HEK293 (cell line): ENCODE measurements around the gene CDC37.

ENCODE experiments used
- ATF2 ChIP-seq: fragments of 450-650 bp; formaldehyde crosslinking; IDR thresholded peaks from 2 replicates; pipeline ENCODE4 v1.5.1; 2016; ENCODE audit warnings: missing biosample characterization, missing genetic modification characterization, low read depth
- EGR2 ChIP-seq: fragments of 450-650 bp; formaldehyde crosslinking; IDR thresholded peaks from 2 replicates; pipeline ENCODE4 v1.5.1; 2016; ENCODE audit warnings: low read depth, missing biosample characterization, missing genetic modification characterization
- ELK4 ChIP-seq: IDR thresholded peaks from 2 replicates; pipeline ENCODE4 v1.6.1; 2011; ENCODE audit warnings: mild to moderate bottlenecking, low read depth, low read length, borderline replicate concordance
- FEZF1 ChIP-seq: fragments of 450-650 bp; formaldehyde crosslinking; IDR thresholded peaks from 2 replicates; pipeline ENCODE4 v1.5.1; 2016; ENCODE audit warnings: missing biosample characterization, missing genetic modification characterization
- GLIS1 ChIP-seq: fragments of 450-650 bp; formaldehyde crosslinking; IDR thresholded peaks from 2 replicates; pipeline ENCODE4 v1.5.1; 2016; ENCODE audit warnings: missing biosample characterization, missing genetic modification characterization
- HOXD13 ChIP-seq: sonication (generic); formaldehyde crosslinking; IDR thresholded peaks from 2 replicates; pipeline ENCODE4 v1.8.0; 2022; ENCODE audit warnings: missing genetic modification reagents, borderline replicate concordance
- KLF10 ChIP-seq: fragments of 450-650 bp; IDR thresholded peaks from 2 replicates; pipeline ENCODE4 v1.5.1; 2018; ENCODE audit warnings: missing biosample characterization, mild to moderate bottlenecking, missing genetic modification characterization
- OVOL3 ChIP-seq: fragments of 450-650 bp; formaldehyde crosslinking; IDR thresholded peaks from 2 replicates; pipeline ENCODE4 v1.5.1; 2016; ENCODE audit warnings: missing biosample characterization, missing genetic modification characterization
- RBAK ChIP-seq: fragments of 450-650 bp; formaldehyde crosslinking; IDR thresholded peaks from 2 replicates; pipeline ENCODE4 v1.5.1; 2016; ENCODE audit warnings: missing biosample characterization, missing genetic modification characterization
- SCRT1 ChIP-seq: fragments of 450-650 bp; formaldehyde crosslinking; IDR thresholded peaks from 2 replicates; pipeline ENCODE4 v1.5.1; 2016; ENCODE audit warnings: missing biosample characterization, missing genetic modification characterization, borderline replicate concordance
- SETDB1 ChIP-seq: IDR thresholded peaks from one replicate; pipeline ENCODE4 v1.6.1; 2017; ENCODE audit warnings: mild to moderate bottlenecking, low read length, moderate library complexity, mixed read lengths; ENCODE audit not compliant: insufficient read length
- SP2 ChIP-seq: fragments of 450-650 bp; formaldehyde crosslinking; IDR thresholded peaks from 2 replicates; pipeline ENCODE4 v1.5.1; 2016; ENCODE audit warnings: missing biosample characterization, missing genetic modification characterization
- SP3 ChIP-seq: fragments of 450-650 bp; formaldehyde crosslinking; IDR thresholded peaks from 2 replicates; pipeline ENCODE4 v1.5.1; 2016; ENCODE audit warnings: missing biosample characterization, missing genetic modification characterization
- ZBTB1 ChIP-seq: fragments of 450-650 bp; formaldehyde crosslinking; IDR thresholded peaks from 2 replicates; pipeline ENCODE4 v1.5.1; 2016; ENCODE audit warnings: missing biosample characterization, missing genetic modification characterization
- ZBTB11 ChIP-seq: fragments of 450-650 bp; formaldehyde crosslinking; conservative IDR thresholded peaks from 2 replicates; pipeline ENCODE4 v1.5.1; 2016; ENCODE audit warnings: low read depth, missing biosample characterization, missing genetic modification characterization
- ZBTB21 ChIP-seq: fragments of 450-650 bp; formaldehyde crosslinking; IDR thresholded peaks from 2 replicates; pipeline ENCODE4 v1.5.1; 2017; ENCODE audit warnings: missing biosample characterization, missing genetic modification characterization
- ZNF211 ChIP-seq: fragments of 450-650 bp; formaldehyde crosslinking; IDR thresholded peaks from 2 replicates; pipeline ENCODE4 v1.5.1; 2016; ENCODE audit warnings: low read depth, missing biosample characterization, missing genetic modification characterization
- ZNF248 ChIP-seq: fragments of 450-650 bp; formaldehyde crosslinking; IDR thresholded peaks from 2 replicates; pipeline ENCODE4 v1.5.1; 2017; ENCODE audit warnings: missing biosample characterization, missing genetic modification characterization
- ZNF274 ChIP-seq, 2 experiments: fragments of 200-500 bp in 1 of 2; fragments of 450-650 bp in 1 of 2; sonication (Bioruptor generic) in 1 of 2; formaldehyde crosslinking in 1 of 2; IDR thresholded peaks; 2 replicates each; pipeline versions ENCODE4 v1.5.1 to v1.6.1; 2014 to 2016; ENCODE audit warnings: borderline replicate concordance in 1 of 2, inconsistent platforms in 1 of 2, low read length in 1 of 2, missing biosample characterization in 1 of 2, missing genetic modification characterization in 1 of 2
- ZNF341 ChIP-seq: fragments of 450-650 bp; formaldehyde crosslinking; IDR thresholded peaks from 2 replicates; pipeline ENCODE4; 2016; ENCODE audit warnings: low read depth, missing biosample characterization, missing genetic modification characterization
- ZNF350 ChIP-seq: fragments of 450-650 bp; formaldehyde crosslinking; IDR thresholded peaks from 2 replicates; pipeline ENCODE4 v1.5.0; 2017; ENCODE audit warnings: missing biosample characterization, mild to moderate bottlenecking, missing genetic modification characterization
- ZNF510 ChIP-seq: fragments of 450-650 bp; formaldehyde crosslinking; IDR thresholded peaks from 2 replicates; pipeline ENCODE4 v1.5.1; 2018; ENCODE audit warnings: mild to moderate bottlenecking, missing genetic modification characterization, missing biosample characterization; ENCODE audit not compliant: insufficient replicate concordance
- ZNF518A ChIP-seq: fragments of 450-650 bp; formaldehyde crosslinking; conservative IDR thresholded peaks from 2 replicates; pipeline ENCODE4 v1.5.1; 2016; ENCODE audit warnings: low read depth, missing biosample characterization, missing genetic modification characterization
- ZNF580 ChIP-seq: fragments of 450-650 bp; formaldehyde crosslinking; IDR thresholded peaks from 2 replicates; pipeline ENCODE4 v1.5.1; 2016; ENCODE audit warnings: missing biosample characterization, missing genetic modification characterization
- ZNF624 ChIP-seq: fragments of 450-650 bp; formaldehyde crosslinking; IDR thresholded peaks from 2 replicates; pipeline ENCODE4 v1.5.1; 2017; ENCODE audit warnings: missing biosample characterization, missing genetic modification characterization
- ZNF76 ChIP-seq: fragments of 450-650 bp; formaldehyde crosslinking; IDR thresholded peaks from 2 replicates; pipeline ENCODE4; 2016; ENCODE audit warnings: low read depth, missing biosample characterization, missing genetic modification characterization, borderline replicate concordance
- ZNF768 ChIP-seq: fragments of 450-650 bp; formaldehyde crosslinking; IDR thresholded peaks from 2 replicates; pipeline ENCODE4 v1.5.1; 2018; ENCODE audit warnings: missing biosample characterization, mild to moderate bottlenecking, missing genetic modification characterization
- ZSCAN5A ChIP-seq: fragments of 450-650 bp; formaldehyde crosslinking; IDR thresholded peaks from 2 replicates; pipeline ENCODE4 v1.5.1; 2016; ENCODE audit warnings: missing biosample characterization, missing genetic modification characterization

Gene CDC37

GRCh38 chr19:10361569-10362011 lies 41.8 kb downstream of the CDC37 start (continued):
- TF ChIP-seq ZNF518A (no peak), FEZF1 (tag by site-specific recombination) (no peak), ZNF248 (tag by site-specific recombination) (no peak), KLF10 (tag by site-specific recombination) (peak; percentile 82), ZNF768 (tag by site-specific recombination) (no peak), RBAK (tag by site-specific recombination) (no peak), ZNF624 (tag by site-specific recombination) (no peak), ZNF350 (tag by site-specific recombination) (no peak), ZNF341 (tag by site-specific recombination) (no peak), SP2 (tag by site-specific recombination) (peak; percentile 15; the same call in 1 of the 2 replicates), ZNF76 (no peak), ATF2 (tag by site-specific recombination) (no peak), SETDB1 (no peak), ZNF274 (IDR thresholded peaks at IDR 0.05; ENCODE audit: low read length) (no peak), ZNF274 (tag by site-specific recombination; IDR thresholded peaks at IDR 0.05; ENCODE audit: borderline replicate concordance) (no peak), GLIS1 (no peak), SCRT1 (tag by site-specific recombination) (no peak), ZBTB21 (tag by site-specific recombination) (no peak), HOXD13 (CRISPR knock-in tag) (no peak), ZNF211 (tag by site-specific recombination) (no peak), SP3 (tag by site-specific recombination) (peak; percentile 44; the same call in 1 of the 2 replicates), ELK4 (no peak), ZSCAN5A (tag by site-specific recombination) (no peak), ZNF510 (tag by site-specific recombination) (no peak), ZBTB1 (tag by site-specific recombination) (no peak), ZBTB11 (no peak), EGR2 (tag by site-specific recombination) (peak; percentile 98), OVOL3 (no peak), ZNF580 (no peak)
